Stimulated activated CD8-positive, alpha-beta memory T cell treated with anti-CD3 and anti-CD28 coated beads, Interleukin-7, amount 100 ng/mL, for 24 hours (primary cell): ENCODE measurements around the gene AIP.
A peak's percentile ranks its signal among the peaks of the same experiment; 100 is the strongest.

ENCODE experiments used
- DNase-seq: peaks from one replicate; pipeline ENCODE4 v3.0.0-alpha.2; 2020; ENCODE audit warnings: low read depth

The AIP gene

DNA sequence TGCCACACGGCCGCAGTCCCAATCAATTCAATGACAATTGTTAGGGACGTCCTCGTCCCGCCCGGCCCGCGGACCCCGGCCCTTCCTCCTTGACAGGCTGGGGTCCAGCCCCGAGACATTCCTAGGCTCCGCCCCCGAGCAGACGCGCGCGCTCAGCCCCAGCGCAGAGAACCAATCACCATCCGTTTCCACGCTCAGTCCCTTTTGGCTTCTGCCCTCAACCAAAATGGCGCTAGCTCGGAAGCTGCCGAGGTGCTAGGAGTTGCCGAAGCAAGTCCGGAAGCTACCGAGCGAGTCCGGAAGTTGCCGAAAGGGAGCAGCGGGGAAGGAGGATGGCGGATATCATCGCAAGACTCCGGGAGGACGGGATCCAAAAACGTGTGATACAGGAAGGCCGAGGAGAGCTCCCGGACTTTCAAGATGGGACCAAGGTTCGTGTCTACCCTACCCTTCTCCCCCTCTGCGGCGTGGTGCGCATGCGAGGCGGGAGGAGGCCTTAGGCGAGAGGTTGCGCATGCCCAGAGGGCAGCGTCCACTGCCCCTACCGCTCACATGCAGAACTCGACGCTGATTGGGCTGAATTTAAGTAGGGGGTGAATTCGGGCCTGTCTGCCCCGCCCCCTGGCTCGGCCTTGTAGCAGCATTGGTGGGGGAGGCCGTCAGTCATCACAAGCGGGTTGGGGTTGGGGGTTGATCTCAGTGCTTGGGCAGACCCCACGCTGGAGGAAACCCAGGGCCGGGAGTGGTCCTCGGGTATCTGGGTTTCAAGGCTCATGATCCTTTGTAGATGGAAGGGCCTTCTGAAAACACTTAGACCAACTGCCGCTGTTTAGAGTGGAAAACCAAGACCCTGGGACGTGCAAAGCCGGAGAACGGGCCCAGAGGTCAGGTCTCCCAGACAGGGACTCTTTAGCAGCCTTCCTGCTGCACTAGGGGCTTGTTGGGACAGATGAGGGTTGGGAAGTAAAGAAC is at the start of gene AIP:
Gene AIP, plus strand, starts transcription at position 200 of the 972 bp plus-strand sequence. Its CDS starts 133 bp downstream, at position 333.
- peak; percentile 93 for DNase-seq

DNA sequence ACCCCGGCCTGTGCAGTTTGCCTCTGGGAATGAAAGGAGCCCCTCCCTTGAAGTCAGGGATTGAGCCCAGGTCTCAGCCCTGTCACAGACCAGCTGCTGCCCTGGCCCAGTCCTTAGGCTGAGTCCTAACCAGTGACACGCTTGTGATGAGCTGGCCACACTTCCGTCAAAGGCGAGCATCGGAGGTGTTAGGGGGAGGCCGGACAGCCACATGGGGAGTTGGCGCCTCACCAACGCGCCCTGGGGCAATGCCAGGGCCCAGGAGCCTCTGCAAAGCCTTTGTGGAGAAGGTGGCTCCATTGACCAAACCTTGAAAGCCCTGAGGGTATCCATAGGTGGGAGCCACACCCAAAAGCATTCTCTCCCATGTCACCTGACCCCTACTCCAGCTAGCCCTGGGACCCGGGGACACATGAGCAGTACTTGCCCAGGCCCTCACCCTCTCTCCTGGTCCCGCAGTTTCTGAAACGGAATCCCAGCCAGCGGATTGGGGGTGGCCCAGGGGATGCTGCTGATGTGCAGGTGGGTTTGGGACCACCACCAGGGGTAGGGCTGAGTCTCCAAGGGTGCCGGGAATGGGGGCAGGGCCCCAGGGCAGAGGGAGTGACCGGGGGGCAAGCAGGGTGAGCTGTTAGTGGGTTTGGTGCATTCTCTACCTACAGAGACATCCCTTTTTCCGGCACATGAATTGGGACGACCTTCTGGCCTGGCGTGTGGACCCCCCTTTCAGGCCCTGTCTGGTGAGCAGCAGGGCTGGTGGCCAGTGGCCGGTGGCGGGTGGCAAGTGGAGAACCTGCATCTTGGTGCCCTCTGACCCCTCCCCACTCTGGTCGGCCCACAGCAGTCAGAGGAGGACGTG is 49.1 kb upstream of the AIP start:
- DNase-seq: no peak

DNA sequence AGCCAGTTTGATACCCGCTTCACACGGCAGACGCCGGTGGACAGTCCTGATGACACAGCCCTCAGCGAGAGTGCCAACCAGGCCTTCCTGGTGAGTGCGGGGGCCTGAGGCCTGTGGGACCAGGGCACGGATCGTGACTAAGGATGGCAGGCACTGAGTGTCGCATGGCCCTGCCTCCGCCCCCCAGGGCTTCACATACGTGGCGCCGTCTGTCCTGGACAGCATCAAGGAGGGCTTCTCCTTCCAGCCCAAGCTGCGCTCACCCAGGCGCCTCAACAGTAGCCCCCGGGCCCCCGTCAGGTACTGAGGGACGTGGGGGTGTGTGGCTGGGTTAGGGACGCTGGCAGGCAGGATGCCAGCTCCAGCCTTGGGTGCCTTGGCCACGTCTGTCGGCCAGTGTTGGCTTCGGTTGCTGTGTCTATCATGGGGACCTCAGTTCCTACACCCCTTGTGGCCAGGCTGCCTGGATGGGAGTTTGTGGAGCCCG is 48.4 kb upstream of the AIP start:
- DNase-seq: no peak

DNA sequence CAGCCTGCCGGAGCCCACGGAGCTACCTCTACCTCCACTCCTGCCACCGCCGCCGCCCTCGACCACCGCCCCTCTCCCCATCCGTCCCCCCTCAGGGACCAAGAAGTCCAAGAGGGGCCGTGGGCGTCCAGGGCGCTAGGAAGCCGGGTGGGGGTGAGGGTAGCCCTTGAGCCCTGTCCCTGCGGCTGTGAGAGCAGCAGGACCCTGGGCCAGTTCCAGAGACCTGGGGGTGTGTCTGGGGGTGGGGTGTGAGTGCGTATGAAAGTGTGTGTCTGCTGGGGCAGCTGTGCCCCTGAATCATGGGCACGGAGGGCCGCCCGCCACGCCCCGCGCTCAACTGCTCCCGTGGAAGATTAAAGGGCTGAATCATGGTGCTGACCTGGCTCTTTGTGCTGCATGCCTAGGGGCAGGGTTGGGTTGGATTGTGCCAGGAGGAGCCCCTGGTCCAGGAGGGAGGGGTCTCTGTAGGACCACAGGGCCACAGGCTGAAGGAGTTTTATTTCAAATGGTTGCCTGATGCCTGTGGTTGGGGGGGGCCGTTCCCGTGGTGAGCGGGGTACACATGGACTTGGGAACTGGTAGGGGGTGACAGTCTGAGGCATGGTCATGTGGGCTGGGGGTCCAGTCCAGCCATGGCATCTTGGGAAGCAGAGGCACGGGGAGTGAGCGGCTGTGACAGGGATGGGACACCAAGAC is 47.6 kb upstream of the AIP start:
- no peak for DNase-seq

DNA sequence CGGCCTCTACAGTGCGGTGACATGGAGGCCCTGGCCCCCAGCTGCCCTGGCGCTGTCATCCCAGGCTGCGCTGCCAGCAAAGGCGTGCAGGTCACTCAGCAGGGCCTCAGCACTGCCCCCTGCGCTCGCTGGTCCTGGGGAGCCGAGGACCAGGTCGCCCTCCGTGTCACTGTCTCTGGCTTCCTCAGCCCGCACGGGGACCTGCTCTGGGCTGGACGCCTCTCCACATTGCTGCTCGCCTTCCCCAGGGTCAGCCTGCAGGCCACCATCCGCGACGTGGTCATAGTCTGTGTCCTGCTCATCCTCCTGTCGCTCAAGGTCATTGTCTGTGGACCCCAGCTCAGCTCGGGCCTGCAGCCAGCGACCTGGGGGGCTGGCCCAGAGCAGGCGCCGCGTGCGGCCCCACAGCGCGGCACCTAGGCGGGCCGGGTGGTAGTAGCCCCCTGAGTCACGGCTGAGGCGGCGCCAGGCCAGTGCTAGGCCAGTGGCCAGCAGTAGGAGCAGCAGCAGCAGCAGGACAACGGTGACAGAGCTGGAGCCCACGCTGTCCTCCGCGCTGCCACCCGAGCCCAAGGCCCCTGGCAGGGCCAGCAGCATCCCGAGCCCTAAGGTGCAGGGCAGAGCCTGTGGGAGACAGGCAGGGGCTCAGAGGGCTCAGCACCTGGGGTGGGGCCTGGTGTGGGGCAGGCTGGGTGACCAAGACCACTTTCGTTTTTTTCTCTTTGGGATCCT is 46.9 kb upstream of the AIP start:
- no peak for DNase-seq

DNA sequence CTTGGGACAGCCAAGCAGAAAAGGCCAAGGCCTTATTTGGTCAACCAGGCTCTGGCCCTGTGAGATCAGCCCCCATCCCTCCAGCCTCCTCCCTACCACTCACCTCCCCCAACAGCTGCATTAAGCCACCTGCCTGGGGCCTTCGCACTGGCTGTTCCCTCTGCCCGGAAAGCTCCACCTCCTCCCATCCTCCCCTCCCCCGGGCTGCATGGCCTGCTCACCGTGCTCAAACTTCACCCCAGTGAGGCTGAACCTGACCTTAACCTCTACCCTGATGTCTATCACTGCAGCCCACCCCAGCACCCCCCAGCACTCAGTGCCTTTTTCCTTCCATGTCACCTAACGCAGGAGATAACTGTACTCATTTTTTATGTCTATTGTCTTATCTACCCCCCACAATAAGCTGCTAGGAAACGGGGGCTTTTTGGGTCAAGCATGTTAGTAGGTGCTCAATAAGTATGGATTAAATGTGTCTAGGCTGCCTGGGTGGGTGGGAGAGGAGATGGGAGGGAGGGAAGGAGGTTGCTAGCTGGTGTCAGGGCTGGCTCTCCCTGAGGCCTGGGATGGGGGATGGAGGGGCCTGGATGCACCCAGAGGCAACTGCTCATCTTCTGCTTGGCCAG is 46.3 kb upstream of the AIP start:
- peak; percentile 57 for DNase-seq

DNA sequence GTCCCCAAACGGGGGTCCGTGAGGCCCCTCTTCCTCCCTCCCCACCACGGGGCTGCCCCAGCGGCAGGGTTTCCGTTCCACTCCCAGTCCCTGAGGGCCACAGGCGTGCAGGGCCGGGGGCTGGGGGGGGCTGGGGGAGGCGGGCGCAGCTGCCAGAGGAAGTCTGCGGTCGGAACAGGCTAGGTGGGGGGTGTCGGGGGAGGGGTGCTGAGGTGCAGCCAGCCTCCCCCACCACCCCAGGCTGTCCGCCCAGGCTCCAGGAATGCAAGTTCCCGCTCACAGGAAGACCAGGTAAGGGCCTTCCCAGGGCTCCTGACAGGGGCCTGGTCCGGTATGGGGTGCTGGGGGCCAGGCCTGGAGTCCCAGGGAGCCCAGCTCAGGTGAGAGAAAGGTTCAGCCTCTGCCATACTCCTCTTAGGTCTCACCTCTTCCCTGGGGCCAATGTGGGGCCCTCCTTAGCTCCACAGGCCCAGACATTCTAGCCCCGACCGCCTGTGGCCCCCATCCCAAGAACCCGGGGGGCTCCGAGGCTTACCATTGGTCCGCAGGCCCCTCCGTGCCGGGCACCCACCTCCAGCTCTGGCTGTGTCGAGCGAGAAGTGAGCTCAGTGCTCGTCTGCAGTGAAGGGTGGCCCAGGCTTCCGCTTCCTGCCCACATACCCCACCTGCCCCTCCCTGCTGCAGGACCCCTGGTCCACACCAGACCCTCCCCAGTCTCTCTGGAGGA is 45.6 kb upstream of the AIP start, which contains the start of gene PTPRCAP:
Gene PTPRCAP, minus strand, starts transcription at position 601 of the 727 bp plus-strand sequence. Its CDS starts 63 bp downstream, at position 538.
- peak; percentile 49 for DNase-seq

DNA sequence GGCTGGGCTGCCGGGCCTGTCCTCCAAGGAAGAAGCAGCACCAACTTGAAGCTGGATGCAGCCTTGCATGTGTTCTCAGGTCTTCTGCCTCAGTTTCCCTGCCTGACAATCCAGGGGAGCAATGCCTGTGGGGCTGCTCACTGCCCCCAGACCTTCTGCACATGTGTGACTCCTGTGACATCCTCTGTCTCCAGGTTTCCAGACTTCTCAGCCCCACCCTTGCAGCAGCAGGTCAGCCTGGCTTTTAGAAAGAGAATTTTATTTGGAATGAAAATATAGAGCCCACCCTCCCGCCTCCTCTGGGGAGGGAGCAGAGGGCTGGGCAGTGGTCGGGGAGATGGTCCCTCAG is 45.0 kb upstream of the AIP start:
- DNase-seq: no peak

DNA sequence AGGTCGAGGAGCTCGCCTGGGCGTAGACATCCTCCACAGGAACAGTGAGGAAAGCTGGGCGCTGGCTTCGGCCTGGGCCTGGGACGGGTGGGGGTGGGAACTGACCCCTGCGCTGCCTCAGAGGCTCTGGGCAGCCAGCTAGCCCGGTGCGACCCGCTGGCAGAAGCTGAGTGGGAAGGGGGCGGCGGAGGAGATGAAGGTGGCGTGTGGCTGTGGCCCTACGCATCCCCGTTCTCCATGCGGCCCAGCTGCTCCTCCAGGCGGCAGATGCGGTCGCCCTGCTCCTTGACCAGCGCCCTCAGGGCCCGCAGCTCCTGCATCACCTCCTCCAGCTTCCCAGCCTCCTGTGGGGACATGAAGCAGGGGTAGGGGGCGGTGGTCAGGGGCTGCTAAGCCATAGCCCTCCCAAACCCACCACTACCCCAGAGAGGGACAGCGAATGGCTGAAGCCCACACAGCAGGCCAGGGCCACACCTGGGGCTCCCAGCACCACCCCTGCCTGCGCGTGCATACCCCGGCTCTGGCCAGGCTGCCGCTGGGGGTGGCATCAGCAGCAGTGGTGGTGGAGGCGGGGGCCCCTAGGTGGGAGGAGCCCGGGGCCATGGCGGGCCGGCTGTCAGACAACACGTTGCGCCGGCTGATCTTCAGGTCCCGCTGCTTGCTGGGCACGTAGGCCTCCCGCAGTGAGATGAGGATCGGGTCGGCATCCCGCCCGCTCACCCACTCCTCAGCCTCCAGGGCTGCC is 44.5 kb upstream of the AIP start:
- DNase-seq: peak; percentile 56

DNA sequence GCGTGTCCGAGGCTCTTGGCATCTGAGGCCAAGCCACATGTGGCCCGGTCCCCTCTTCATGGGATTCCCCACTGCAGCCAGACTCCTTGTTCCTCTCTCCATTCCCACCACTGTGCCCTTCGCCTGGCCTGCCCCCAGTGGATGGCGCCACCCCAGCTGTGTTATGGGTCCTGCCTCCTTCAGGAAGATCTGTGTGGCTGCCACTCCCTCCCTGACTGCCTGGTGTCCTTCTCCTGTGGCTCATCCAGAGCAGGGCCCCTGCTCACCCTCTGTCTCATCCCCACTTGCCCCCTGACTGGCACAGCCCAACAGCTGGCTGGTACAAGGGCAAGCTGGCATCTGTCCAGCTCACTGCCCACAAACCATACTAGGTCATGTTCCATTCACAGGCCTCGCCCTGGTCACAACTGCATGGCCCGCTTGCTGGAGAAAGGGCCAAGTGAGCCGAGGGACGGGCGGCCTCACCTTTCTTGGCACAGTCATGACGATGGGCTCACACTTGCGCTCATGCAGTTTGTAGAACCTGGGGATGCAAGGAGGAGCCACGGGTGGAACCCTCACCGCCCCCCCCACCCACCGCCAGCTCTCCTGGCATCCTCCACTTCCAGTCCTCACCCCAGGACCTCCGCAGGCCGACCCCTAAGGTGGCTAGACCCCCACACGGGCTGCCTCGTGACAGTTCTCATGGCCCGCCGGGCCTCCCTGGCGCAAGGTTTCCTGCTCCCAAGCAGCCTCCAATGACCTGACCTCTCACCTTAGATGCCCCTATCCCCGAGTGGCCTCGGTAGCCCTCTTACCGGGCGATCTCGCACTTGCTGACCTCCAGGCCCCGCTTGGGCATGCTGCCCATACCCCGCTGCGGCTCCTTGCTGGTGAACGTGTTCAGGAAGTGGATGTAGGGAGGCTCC is 43.3 kb upstream of the AIP start:
- DNase-seq: no peak

DNA sequence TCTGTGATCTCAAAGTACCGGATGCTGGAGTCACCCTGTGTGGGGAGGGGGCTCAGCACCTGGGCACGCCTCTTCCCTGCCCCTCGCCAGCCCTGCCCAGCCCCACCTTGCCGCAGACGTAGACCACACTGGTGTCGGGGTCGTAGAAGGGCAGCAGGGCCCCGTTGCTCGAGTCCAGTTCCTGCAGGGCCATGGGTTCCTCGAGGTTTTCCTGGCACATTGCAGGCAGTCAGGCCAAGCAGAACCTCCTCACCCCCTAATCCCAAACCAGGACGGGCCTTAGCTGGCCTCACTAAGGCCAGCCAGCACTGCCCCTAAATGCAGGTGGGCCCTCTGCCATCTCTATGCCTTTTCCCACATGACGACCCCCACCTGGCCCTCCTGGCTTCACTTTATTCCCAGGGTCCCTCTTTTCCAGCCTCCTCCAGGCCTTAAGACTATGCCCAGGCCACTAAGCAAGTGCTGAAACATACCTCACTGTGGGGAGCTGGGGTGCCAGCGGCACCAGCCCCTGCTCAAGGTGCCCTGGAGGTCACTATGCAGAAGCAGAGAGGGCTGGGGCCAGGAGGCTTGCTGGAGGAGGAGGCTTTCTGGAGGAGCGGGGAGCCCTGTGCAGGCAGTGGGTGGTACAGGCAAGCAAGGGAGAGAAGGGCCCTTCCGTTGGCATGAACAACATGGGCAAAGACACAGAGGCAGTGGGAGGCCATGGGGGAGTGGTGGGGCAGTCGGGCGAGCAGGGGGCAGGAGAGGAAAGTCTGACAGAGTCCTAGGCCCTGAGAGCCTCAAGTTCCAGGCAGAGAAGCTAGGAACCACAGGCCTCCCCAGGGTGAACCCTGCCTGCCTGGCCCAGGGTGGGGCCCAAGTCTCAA is 42.4 kb upstream of the AIP start:
- DNase-seq: no peak

DNA sequence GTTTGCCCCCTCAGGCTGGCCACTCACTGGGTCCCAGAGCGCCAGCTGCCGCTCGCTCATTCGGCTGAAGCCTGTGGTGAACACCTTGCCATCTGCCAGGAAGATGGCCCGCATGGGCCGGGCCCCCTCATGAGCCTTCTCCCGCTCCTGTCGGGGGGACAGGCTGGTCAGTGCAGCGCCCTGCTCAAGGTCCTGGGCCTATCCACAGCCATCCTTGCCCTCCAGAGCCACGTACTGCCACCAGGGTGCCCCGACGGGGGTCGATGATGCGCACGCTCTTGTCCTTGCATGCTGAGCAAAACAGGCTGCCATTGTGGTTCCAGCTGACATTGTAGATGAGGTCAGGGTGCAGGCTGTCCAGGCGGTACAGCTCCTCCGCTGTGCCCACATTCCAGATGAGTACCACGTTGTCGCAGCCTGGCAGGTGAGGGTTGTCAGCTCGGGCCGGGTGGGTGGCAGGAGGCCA is 41.7 kb upstream of the AIP start:
- no peak for DNase-seq

DNA sequence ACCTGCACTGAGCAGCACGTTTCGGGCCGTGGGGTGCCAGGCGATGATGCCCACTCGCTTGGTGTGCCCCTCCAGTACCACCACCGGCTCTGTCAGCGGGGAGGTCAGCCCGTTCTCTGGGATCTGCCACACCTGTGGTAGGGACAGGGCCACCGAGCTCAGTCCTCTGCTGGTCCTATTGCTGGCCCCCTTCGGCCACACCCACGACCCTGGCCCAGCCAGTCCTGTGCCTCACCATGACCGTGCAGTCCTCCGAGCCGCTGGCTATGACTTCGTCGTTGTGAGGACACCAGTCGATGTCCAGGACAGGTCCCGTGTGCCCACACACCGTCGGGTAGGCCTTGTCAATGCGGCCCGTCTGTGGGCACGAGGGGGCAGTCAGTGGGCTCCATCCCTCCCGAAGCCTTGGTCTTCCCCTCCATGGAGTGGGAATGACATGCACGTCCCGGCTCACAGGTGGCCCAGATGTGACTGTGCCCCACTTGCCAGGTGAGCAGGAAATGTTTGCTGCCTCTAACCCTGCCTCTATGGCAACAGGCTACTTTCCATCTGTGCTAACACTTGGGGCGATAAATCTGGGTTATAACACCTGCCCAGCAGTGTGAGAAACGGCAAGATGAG is 41.0 kb upstream of the AIP start:
- no peak for DNase-seq

DNA sequence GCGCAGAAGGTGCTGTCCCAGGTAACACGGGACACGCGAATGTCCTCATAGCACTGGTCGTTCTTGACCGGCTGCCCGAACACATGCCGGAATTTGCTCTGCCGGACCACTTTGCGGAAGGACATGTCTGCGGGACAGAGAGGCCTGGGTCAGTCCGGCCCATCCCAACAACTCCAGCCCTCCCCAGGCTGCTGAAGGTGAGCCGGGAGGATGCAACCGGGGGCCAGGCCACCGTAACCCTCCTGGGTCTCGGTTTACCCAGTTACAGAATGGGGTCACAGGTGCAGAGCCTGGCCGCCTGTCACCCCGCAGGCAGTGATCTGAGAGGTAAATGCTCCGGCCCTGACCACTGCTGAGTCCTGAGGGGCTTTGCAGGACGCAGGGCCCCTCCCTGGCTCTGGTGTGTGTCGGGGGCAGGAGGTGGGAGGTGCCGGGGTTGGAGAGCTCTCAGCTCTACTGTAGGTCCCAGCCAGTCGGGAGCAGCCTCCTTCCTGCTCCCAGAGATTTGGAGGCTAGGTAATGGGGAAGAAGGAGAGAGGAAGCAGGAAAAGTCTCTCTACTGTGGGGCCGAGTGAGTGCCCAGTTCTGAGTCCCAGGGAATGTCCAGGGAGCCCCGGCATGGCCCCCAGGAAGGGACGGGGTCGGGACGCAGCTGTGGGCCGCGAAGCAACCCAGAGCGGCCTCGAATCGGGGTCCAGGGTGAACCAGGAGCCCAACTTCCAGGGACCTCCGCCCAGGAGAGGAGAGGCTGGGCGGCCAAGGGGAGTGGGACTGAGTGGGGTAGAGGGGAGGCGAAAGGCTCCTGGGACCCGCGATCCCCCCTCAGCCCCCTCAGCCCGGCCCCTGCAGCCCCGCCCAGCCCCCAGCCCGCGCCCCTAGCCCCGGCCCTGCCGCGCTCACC is 40.1 kb upstream of the AIP start:
- no peak for DNase-seq

DNA sequence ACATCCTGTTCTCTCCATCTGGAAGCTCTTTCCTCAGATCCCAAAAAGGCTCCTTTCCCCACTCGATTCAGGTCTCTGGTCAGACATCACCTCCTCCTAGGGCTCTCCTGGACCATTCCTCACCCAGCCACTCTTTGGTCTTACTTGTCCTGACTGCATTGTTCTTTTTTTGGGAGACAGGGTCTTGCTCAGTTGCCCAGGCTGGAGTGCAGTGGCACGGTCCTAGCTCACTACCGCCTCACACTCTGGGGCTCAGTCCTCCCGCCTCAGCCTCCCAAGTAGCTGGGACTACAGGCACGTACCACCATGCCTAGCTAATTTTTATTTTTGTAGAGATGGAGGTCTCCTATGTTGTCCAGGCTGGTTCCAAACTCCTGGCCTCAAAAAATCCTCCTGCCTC is 37.3 kb upstream of the AIP start:
- DNase-seq: no peak

DNA sequence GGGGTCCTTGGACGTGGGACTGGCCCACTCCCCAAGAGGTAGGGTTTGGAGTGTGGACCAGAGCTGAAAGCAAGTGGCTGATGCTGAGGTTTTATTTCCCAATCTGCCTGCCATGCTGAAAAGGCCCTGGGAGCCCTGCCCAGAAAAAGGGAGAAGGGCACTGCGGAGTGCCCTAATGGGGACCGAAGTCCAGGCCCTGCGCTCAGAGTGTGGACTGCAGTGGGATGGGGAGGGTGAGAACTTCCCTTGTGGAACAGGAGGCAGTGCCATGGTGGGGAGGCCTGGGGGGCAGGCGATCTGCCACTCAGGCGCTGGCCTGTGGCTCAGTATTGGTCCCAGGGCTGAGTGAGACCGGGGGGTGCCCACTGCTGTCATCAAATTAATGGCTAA is 34.6 kb upstream of the AIP start:
- no peak for DNase-seq
